Large intestine (tissue), 3 donors: ENCODE results near the gene FIBCD1. TPM values are rescaled to one million over a fixed set of nuclear protein-coding genes. Genes with fewer than 3 reads are reported as not detected.

Source experiments
- DNase-seq, 2 donors: peaks; one replicate each; pipeline versions ENCODE4 v3.0.0 to v3.0.0-alpha.2; 2013
- H3K27ac ChIP-seq: one replicate; pipeline ENCODE4 v1.5.1; 2013; ENCODE audit warnings: low read length
- H3K27me3 ChIP-seq: 2 replicates; pipeline ENCODE4 v1.6.1; 2013; ENCODE audit warnings: low read length; ENCODE audit not compliant: control insufficient read depth, insufficient read depth
- H3K36me3 ChIP-seq: 2 replicates; pipeline ENCODE4 v1.6.1; 2013; ENCODE audit warnings: low read length; ENCODE audit not compliant: control insufficient read depth, insufficient read depth
- H3K4me1 ChIP-seq: one replicate; pipeline ENCODE4 v1.6.1; 2013; ENCODE audit warnings: low read length; ENCODE audit not compliant: control insufficient read depth, insufficient read depth
- H3K4me3 ChIP-seq: one replicate; pipeline ENCODE4 v1.5.1; 2013; ENCODE audit warnings: low read length
- H3K9me3 ChIP-seq: one replicate; pipeline ENCODE4 v1.6.1; 2013; ENCODE audit warnings: mild to moderate bottlenecking, low read depth, low read length, moderate library complexity; ENCODE audit not compliant: control insufficient read depth
- WGBS: methylation state at CpG from one replicate; pipeline ENCODE4 v1.1.5; 2013; ENCODE audit warnings: low lambda C conversion rate; ENCODE audit not compliant: insufficient coverage; 5-methylcytosine and 5-hydroxymethylcytosine counted together
- polyA plus RNA-seq: library from polyadenylated mRNA; unstranded; fragments of 120-200 nt; gene quantifications from one replicate; pipeline ENCODE4 v1.2.1, GENCODE V29; 2013

FIBCD1 gene
- polyA plus RNA-seq, 1 donor: 1.5 TPM

- H3K27me3 ChIP-seq: peaks cover 42% of the 10 kb centered on the region
- H3K9me3 ChIP-seq: no peaks in the 10 kb centered on the region
Observed at GRCh38 chr9:130921300-130921988, 17.6 kb downstream of the FIBCD1 start.

GRCh38 chr9:130920762-130921299 lies 18.2 kb downstream of the FIBCD1 start:
- Histone ChIP-seq H3K27ac (no peak overlapping the region), H3K4me1 (no peaks in the 10 kb centered on the region), H3K9me3 (no peaks in the 10 kb centered on the region), H3K36me3 (no peaks in the 10 kb centered on the region), H3K27me3 (peaks cover 39% of the 10 kb centered on the region), H3K4me3 (no peak overlapping the region)
- no CpG with 5 or more reads among the region's 14 CpGs for WGBS
- DNase-seq: no peak

More at GRCh38 chr9:130921300-130921988, 17.6 kb downstream of the FIBCD1 start:
- WGBS: no CpG with 5 or more reads among the region's 29 CpGs
- DNase-seq: no peak
- Histone ChIP-seq H3K4me3 (no peak overlapping the region), H3K27ac (no peak overlapping the region), H3K36me3 (no peaks in the 10 kb centered on the region), H3K4me1 (no peaks in the 10 kb centered on the region)

- no CpG with 5 or more reads among the region's 8 CpGs for WGBS
- no peaks in the 10 kb centered on the region for H3K36me3 ChIP-seq
- DNase-seq: no peak
- no peak overlapping the region for H3K27ac ChIP-seq
- no peaks in the 10 kb centered on the region for H3K9me3 ChIP-seq
- H3K27me3 ChIP-seq: peaks cover 33% of the 10 kb centered on the region
- no peaks in the 10 kb centered on the region for H3K4me1 ChIP-seq
- H3K4me3 ChIP-seq: no peak overlapping the region
Observed at GRCh38 chr9:130920233-130920632, 18.8 kb downstream of the FIBCD1 start.

- Histone ChIP-seq H3K9me3 (no peaks in the 10 kb centered on the region), H3K27me3 (peaks cover 34% of the 10 kb centered on the region), H3K4me3 (no peak overlapping the region), H3K36me3 (no peaks in the 10 kb centered on the region), H3K27ac (no peak overlapping the region), H3K4me1 (no peaks in the 10 kb centered on the region)
- no peak for DNase-seq
- no CpG with 5 or more reads among the region's 14 CpGs for WGBS
Observed at GRCh38 chr9:130919559-130920145, 19.4 kb downstream of the FIBCD1 start.

GRCh38 chr9:130918826-130919558 lies 20.1 kb downstream of the FIBCD1 start:
- H3K9me3 ChIP-seq: no peaks in the 10 kb centered on the region
- H3K4me3 ChIP-seq: no peak overlapping the region
- no peak for DNase-seq
- WGBS: 100% methylated on average over 1 of the region's 33 CpGs
- H3K4me1 ChIP-seq: no peaks in the 10 kb centered on the region
- H3K36me3 ChIP-seq: no peaks in the 10 kb centered on the region
- H3K27ac ChIP-seq: no peak overlapping the region
- peaks cover 38% of the 10 kb centered on the region for H3K27me3 ChIP-seq

GRCh38 chr9:130918101-130918825 lies 20.8 kb downstream of the FIBCD1 start:
- H3K9me3 ChIP-seq: no peaks in the 10 kb centered on the region
- H3K4me1 ChIP-seq: no peaks in the 10 kb centered on the region
- no peaks in the 10 kb centered on the region for H3K36me3 ChIP-seq
- H3K27me3 ChIP-seq: peaks cover 34% of the 10 kb centered on the region
- H3K4me3 ChIP-seq: no peak overlapping the region
- no peak overlapping the region for H3K27ac ChIP-seq
- no peak for DNase-seq
- WGBS: no CpG with 5 or more reads among the region's 9 CpGs

GRCh38 chr9:130917168-130917960 lies 21.7 kb downstream of the FIBCD1 start:
- no CpG with 5 or more reads among the region's 34 CpGs for WGBS
- Histone ChIP-seq H3K36me3 (no peaks in the 10 kb centered on the region), H3K9me3 (no peaks in the 10 kb centered on the region), H3K4me3 (no peak overlapping the region), H3K27me3 (peaks cover 34% of the 10 kb centered on the region), H3K27ac (no peak overlapping the region), H3K4me1 (no peaks in the 10 kb centered on the region)
- DNase-seq: no peak

- no peak for DNase-seq
- H3K27me3 ChIP-seq: peaks cover 21% of the 10 kb centered on the region
- H3K36me3 ChIP-seq: no peaks in the 10 kb centered on the region
- no peaks in the 10 kb centered on the region for H3K9me3 ChIP-seq
- no peaks in the 10 kb centered on the region for H3K4me1 ChIP-seq
- no peak overlapping the region for H3K27ac ChIP-seq
- H3K4me3 ChIP-seq: no peak overlapping the region
- no CpG with 5 or more reads among the region's 8 CpGs for WGBS
Observed at GRCh38 chr9:130915096-130915447, 24.0 kb downstream of the FIBCD1 start.

GRCh38 chr9:130914417-130915095 lies 24.5 kb downstream of the FIBCD1 start:
- no peak overlapping the region for H3K27ac ChIP-seq
- WGBS: no CpG with 5 or more reads among the region's 24 CpGs
- peaks cover 21% of the 10 kb centered on the region for H3K27me3 ChIP-seq
- DNase-seq: no peak
- H3K4me1 ChIP-seq: no peaks in the 10 kb centered on the region
- no peak overlapping the region for H3K4me3 ChIP-seq
- H3K9me3 ChIP-seq: no peaks in the 10 kb centered on the region
- H3K36me3 ChIP-seq: no peaks in the 10 kb centered on the region
